Measurements from ENCODE around the gene ZNF334.

ZNF334 gene

GRCh38 chr20:46483879-46484278, 29.5 kb downstream of the ZNF334 start:
- no peak for DNase-seq

- DNase-seq: no peak
Observed at GRCh38 chr20:46482864-46483263, 30.5 kb downstream of the ZNF334 start.

GRCh38 chr20:46477640-46478039, 35.7 kb downstream of the ZNF334 start:
- no peak for DNase-seq

- DNase-seq: no peak
Observed at GRCh38 chr20:46477225-46477624, 36.1 kb downstream of the ZNF334 start.

GRCh38 chr20:46468508-46468907, 44.9 kb downstream of the ZNF334 start:
- DNase-seq: no peak

- DNase-seq: no peak
Observed at GRCh38 chr20:46464451-46464850, 48.9 kb downstream of the ZNF334 start.

- no peak for DNase-seq
Observed at GRCh38 chr20:46463852-46464251, 49.5 kb downstream of the ZNF334 start.

GRCh38 chr20:46461808-46462207, 51.6 kb downstream of the ZNF334 start:
- DNase-seq: no peak

- no peak for DNase-seq
Observed at GRCh38 chr20:46458866-46459750, 54.3 kb downstream of the ZNF334 start.

GRCh38 chr20:46456255-46457028, 56.9 kb downstream of the ZNF334 start:
- DNase-seq: no peak

GRCh38 chr20:46455729-46456128, 57.6 kb downstream of the ZNF334 start:
- no peak for DNase-seq

Data from Kasumi-1 (cell line).